Liver (tissue), 9 donors: Measurements from ENCODE around the gene GC. TPM values are rescaled to one million over a fixed set of nuclear protein-coding genes. Genes with fewer than 3 reads are reported as not detected.
A peak's percentile ranks its signal among the peaks of the same experiment; 100 is the strongest.

ENCODE experiments used
- DNase-seq: peaks from one replicate; pipeline ENCODE4 v3.0.0-alpha.2; 2017; ENCODE audit warnings: low spot score
- H3K27ac ChIP-seq, 2 donors: one replicate each; pipeline ENCODE4 v1.7.0; 2013; ENCODE audit warnings: inconsistent platforms in 2 of 2, low read length in 2 of 2, control low read depth in 1 of 2, low read depth in 1 of 2, mild to moderate bottlenecking in 1 of 2
- H3K27me3 ChIP-seq, 4 donors: one replicate each; pipeline versions ENCODE4 v1.6.1 to v1.7.0; 2013; ENCODE audit warnings: low read length in 3 of 4, inconsistent platforms in 1 of 4, mild to moderate bottlenecking in 1 of 4, moderate library complexity in 1 of 4; ENCODE audit not compliant: control insufficient read depth in 4 of 4, insufficient read depth in 4 of 4
- H3K36me3 ChIP-seq, 4 donors: one replicate each; pipeline versions ENCODE4 v1.6.1 to v1.7.0; 2013; ENCODE audit warnings: low read length in 3 of 4, mild to moderate bottlenecking in 3 of 4, low read depth in 1 of 4, moderate library complexity in 1 of 4; ENCODE audit not compliant: control insufficient read depth in 4 of 4, insufficient read depth in 3 of 4
- H3K4me1 ChIP-seq, 4 donors: one replicate each; pipeline versions ENCODE4 v1.6.1 to v1.7.0; 2013; ENCODE audit warnings: low read length in 3 of 4, mild to moderate bottlenecking in 3 of 4, moderate library complexity in 1 of 4; ENCODE audit not compliant: control insufficient read depth in 4 of 4, insufficient read depth in 4 of 4
- H3K4me3 ChIP-seq, 3 donors: one replicate each; pipeline versions ENCODE4 v1.6.1 to v1.7.0; 2013; ENCODE audit warnings: low read length in 3 of 3, control low read depth in 1 of 3, low read depth in 1 of 3, mild to moderate bottlenecking in 1 of 3
- H3K9ac ChIP-seq, 2 donors: one replicate each; pipeline ENCODE4 v1.7.0; 2013; ENCODE audit warnings: low read length in 2 of 2, mild to moderate bottlenecking in 2 of 2, moderate library complexity in 2 of 2, control low read depth in 1 of 2, low read depth in 1 of 2
- H3K9me3 ChIP-seq, 4 donors: one replicate each; pipeline versions ENCODE4 v1.6.1 to v1.7.0; 2013; ENCODE audit warnings: low read length in 3 of 4; ENCODE audit not compliant: control insufficient read depth in 4 of 4
- CTCF ChIP-seq: fragments of 150-350 bp; IDR thresholded peaks from 2 replicates; pipeline ENCODE4 v1.5.1; 2017; ENCODE audit warnings: improper control_type of control experiment, low read depth, low read length; ENCODE audit not compliant: missing input control
- EGR1 ChIP-seq, 2 donors: IDR thresholded peaks; 2 replicates each; pipeline ENCODE4 v1.6.1; 2016 to 2018; ENCODE audit warnings: antibody characterized with exemption in 2 of 2, low read depth in 2 of 2
- FOXA1 ChIP-seq: IDR thresholded peaks from 2 replicates; pipeline ENCODE4 v1.6.1; 2016; ENCODE audit warnings: antibody characterized with exemption
- FOXA2 ChIP-seq: IDR thresholded peaks from 2 replicates; pipeline ENCODE4 v1.6.1; 2016; ENCODE audit warnings: antibody characterized with exemption
- GABPA ChIP-seq, 2 donors: IDR thresholded peaks in 1 of 2; conservative IDR thresholded peaks in 1 of 2; 2 replicates each; pipeline ENCODE4 v1.6.1; 2016; ENCODE audit warnings: antibody characterized with exemption in 2 of 2, mild to moderate bottlenecking in 1 of 2, moderate library complexity in 1 of 2
- HNF4A ChIP-seq, 2 donors: conservative IDR thresholded peaks; 2 replicates each; pipeline ENCODE4 v1.6.1; 2016; ENCODE audit warnings: antibody characterized with exemption in 2 of 2, mild to moderate bottlenecking in 2 of 2
- HNF4G ChIP-seq: IDR thresholded peaks from 2 replicates; pipeline ENCODE4 v1.6.1; 2016; ENCODE audit warnings: antibody characterized with exemption
- JUND ChIP-seq, 2 donors: IDR thresholded peaks; 2 replicates each; pipeline ENCODE4 v1.6.1; 2016; ENCODE audit warnings: antibody characterized with exemption in 2 of 2
- MAX ChIP-seq: IDR thresholded peaks from 2 replicates; pipeline ENCODE4 v1.6.1; 2016; ENCODE audit warnings: antibody characterized with exemption
- NR2F2 ChIP-seq: IDR thresholded peaks from 2 replicates; pipeline ENCODE4 v1.6.1; 2016; ENCODE audit warnings: antibody characterized with exemption
- RAD21 ChIP-seq, 2 donors: IDR thresholded peaks; 2 replicates each; pipeline ENCODE4 v1.6.1; 2016; ENCODE audit warnings: antibody characterized with exemption in 2 of 2, mild to moderate bottlenecking in 2 of 2
- RXRA ChIP-seq, 2 donors: IDR thresholded peaks; 2 replicates each; pipeline ENCODE4 v1.6.1; 2017 to 2018; ENCODE audit warnings: antibody characterized with exemption in 2 of 2, mild to moderate bottlenecking in 1 of 2
- SP1 ChIP-seq: IDR thresholded peaks from 2 replicates; pipeline ENCODE4 v1.6.1; 2018; ENCODE audit warnings: antibody characterized with exemption, mild to moderate bottlenecking
- TAF1 ChIP-seq: conservative IDR thresholded peaks from 2 replicates; pipeline ENCODE4 v1.6.1; 2016; ENCODE audit warnings: antibody characterized with exemption, mild to moderate bottlenecking
- YY1 ChIP-seq: IDR thresholded peaks from 2 replicates; pipeline ENCODE4 v1.6.1; 2016; ENCODE audit warnings: antibody characterized with exemption, mild to moderate bottlenecking
- polyA plus RNA-seq, 2 donors: library from polyadenylated mRNA; stranded (reverse) in 1 of 2; unstranded in 1 of 2; fragments of 200-250 nt in 1 of 2; fragments of >200 nt in 1 of 2; fragmentation: Nextera tagmentation in 1 of 2; extraction: Ambion mirVana in 1 of 2; gene quantifications; one replicate each; pipeline versions ENCODE4 v1.2.1 to v1.2.3, GENCODE V29; 2013 to 2015
- total RNA-seq, 2 donors: library from RNA; depleted of rRNA; stranded (reverse); fragments of >200 nt; gene quantifications; one replicate each; pipeline ENCODE4 v1.2.3, GENCODE V29; 2014
- TF ChIP-seq, protein P1 (sequence below): IDR thresholded peaks from 2 replicates; pipeline ENCODE4 v1.6.1; 2016; ENCODE audit warnings: antibody characterized with exemption
- TF ChIP-seq, protein P2 (sequence below): IDR thresholded peaks from 2 replicates; pipeline ENCODE4 v1.6.1; 2016; ENCODE audit warnings: antibody characterized with exemption, mild to moderate bottlenecking
- TF ChIP-seq, protein P3 (sequence below): IDR thresholded peaks from 2 replicates; pipeline ENCODE4 v1.6.1; 2016; ENCODE audit warnings: antibody characterized with exemption
- donor health status: healthy.
- donor health status: healthy.
- donor health status: healthy.
- donor health status: healthy.
- donor health status: healthy.

GC gene
- total and polyA plus RNA-seq, 4 donors: 1,801 to 4,674 (median 2,937) TPM

DNA sequence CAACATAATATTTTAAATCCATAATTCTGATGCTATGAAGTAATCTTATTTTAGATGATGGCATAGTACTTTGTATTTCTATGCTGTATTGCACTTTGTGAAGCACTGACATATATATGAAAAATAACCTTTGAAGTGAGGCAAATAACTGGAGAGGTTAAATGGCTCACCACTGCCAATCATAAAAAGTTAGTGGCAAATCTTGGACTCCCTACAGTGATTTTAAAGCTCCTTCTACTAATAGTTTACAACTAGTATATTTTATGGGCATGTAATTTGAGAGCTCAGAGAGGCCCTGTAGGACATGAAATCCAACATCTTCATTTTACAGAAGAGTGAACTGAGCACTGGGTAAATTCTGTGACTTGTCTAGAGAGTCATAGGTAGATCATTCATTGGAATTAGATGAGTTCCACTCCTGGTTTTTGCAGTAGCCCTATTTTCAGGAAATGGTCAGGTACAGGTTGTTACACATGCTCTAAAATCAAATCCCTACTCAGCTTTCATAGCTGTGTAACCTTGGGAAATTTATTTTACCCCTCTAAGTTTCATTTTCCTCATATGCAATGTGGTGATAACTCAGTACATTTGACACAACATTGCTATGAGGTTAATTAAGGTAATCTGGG is 804 bp upstream of the GC start:
- H3K4me1 ChIP-seq: peaks cover 0 to 26% (median 19%) of the 10 kb centered on the region in 4 donors
- TF ChIP-seq RAD21 (IDR thresholded peaks at IDR 0.05): peak in 1 of 2 donors; percentile 41
- TF ChIP-seq NR2F2: no peak
- TF ChIP-seq HNF4A (conservative IDR thresholded peaks at IDR 0.05): peak in 1 of 2 donors; percentile 16
- peak; percentile 30 for TF ChIP-seq YY1
- peak in 1 of 2 donors; percentile 36 for TF ChIP-seq RXRA (IDR thresholded peaks at IDR 0.05)
- TF ChIP-seq, protein P1, sequence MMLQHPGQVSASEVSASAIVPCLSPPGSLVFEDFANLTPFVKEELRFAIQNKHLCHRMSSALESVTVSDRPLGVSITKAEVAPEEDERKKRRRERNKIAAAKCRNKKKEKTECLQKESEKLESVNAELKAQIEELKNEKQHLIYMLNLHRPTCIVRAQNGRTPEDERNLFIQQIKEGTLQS: no peak
- peak; percentile 41 for TF ChIP-seq FOXA2
- TF ChIP-seq SP1: peak; percentile 61
- no peak for TF ChIP-seq EGR1 (IDR thresholded peaks at IDR 0.05; ENCODE audit: low read depth in 2 of 2)
- peak; percentile 50 for TF ChIP-seq MAX
- TF ChIP-seq, protein P2, sequence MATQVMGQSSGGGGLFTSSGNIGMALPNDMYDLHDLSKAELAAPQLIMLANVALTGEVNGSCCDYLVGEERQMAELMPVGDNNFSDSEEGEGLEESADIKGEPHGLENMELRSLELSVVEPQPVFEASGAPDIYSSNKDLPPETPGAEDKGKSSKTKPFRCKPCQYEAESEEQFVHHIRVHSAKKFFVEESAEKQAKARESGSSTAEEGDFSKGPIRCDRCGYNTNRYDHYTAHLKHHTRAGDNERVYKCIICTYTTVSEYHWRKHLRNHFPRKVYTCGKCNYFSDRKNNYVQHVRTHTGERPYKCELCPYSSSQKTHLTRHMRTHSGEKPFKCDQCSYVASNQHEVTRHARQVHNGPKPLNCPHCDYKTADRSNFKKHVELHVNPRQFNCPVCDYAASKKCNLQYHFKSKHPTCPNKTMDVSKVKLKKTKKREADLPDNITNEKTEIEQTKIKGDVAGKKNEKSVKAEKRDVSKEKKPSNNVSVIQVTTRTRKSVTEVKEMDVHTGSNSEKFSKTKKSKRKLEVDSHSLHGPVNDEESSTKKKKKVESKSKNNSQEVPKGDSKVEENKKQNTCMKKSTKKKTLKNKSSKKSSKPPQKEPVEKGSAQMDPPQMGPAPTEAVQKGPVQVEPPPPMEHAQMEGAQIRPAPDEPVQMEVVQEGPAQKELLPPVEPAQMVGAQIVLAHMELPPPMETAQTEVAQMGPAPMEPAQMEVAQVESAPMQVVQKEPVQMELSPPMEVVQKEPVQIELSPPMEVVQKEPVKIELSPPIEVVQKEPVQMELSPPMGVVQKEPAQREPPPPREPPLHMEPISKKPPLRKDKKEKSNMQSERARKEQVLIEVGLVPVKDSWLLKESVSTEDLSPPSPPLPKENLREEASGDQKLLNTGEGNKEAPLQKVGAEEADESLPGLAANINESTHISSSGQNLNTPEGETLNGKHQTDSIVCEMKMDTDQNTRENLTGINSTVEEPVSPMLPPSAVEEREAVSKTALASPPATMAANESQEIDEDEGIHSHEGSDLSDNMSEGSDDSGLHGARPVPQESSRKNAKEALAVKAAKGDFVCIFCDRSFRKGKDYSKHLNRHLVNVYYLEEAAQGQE: peak; percentile 20
- peak overlapping the region; percentile 79 to 93 for H3K27ac ChIP-seq
- H3K9ac ChIP-seq: no peak overlapping the region
- H3K9me3 ChIP-seq: no peaks in the 10 kb centered on the region
- H3K4me3 ChIP-seq: peak overlapping the region; percentile 26 to 98 (median 33)
- H3K36me3 ChIP-seq: no peaks in the 10 kb centered on the region
- DNase-seq: no peak
- no peaks in the 10 kb centered on the region for H3K27me3 ChIP-seq

GRCh38 chr4:71777891-71778290 is 6.0 kb downstream of the GC start:
- no peak overlapping the region for H3K27ac ChIP-seq
- peaks cover 0 to 3% (median 2%) of the 10 kb centered on the region in 4 donors for H3K36me3 ChIP-seq

More at GRCh38 chr4:71777891-71778290, 6.0 kb downstream of the GC start:
- no peaks in the 10 kb centered on the region for H3K27me3 ChIP-seq
- H3K4me1 ChIP-seq: peaks cover 4 to 42% (median 19%) of the 10 kb centered on the region in 4 donors
- TF ChIP-seq YY1 (no peak), CTCF (no peak), FOXA1 (no peak), HNF4A (conservative IDR thresholded peaks at IDR 0.05) (no peak), NR2F2 (no peak), JUND (IDR thresholded peaks at IDR 0.05) (no peak), FOXA2 (no peak), TAF1 (no peak), RAD21 (IDR thresholded peaks at IDR 0.05) (no peak), GABPA (IDR thresholded peaks at IDR 0.05 in 1 of 2, conservative IDR thresholded peaks at IDR 0.05 in 1 of 2) (no peak), MAX (no peak), SP1 (no peak), HNF4G (no peak), EGR1 (IDR thresholded peaks at IDR 0.05; ENCODE audit: low read depth in 2 of 2) (no peak), RXRA (IDR thresholded peaks at IDR 0.05) (no peak)
- TF ChIP-seq, protein P3, sequence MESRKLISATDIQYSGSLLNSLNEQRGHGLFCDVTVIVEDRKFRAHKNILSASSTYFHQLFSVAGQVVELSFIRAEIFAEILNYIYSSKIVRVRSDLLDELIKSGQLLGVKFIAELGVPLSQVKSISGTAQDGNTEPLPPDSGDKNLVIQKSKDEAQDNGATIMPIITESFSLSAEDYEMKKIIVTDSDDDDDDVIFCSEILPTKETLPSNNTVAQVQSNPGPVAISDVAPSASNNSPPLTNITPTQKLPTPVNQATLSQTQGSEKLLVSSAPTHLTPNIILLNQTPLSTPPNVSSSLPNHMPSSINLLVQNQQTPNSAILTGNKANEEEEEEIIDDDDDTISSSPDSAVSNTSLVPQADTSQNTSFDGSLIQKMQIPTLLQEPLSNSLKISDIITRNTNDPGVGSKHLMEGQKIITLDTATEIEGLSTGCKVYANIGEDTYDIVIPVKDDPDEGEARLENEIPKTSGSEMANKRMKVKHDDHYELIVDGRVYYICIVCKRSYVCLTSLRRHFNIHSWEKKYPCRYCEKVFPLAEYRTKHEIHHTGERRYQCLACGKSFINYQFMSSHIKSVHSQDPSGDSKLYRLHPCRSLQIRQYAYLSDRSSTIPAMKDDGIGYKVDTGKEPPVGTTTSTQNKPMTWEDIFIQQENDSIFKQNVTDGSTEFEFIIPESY: no peak
- TF ChIP-seq, protein P2: no peak
- TF ChIP-seq, protein P1: no peak
- no peak for DNase-seq
- no peaks in the 10 kb centered on the region for H3K9me3 ChIP-seq
- no peak overlapping the region for H3K9ac ChIP-seq
- H3K4me3 ChIP-seq: no peak overlapping the region
